ENCODE results near the gene COA8.

COA8 gene

GRCh38 chr14:103625356-103626095 lies 62.8 kb downstream of the COA8 start:
- peak; percentile 22 to 38 for DNase-seq

- no peak for DNase-seq
Observed at GRCh38 chr14:103626146-103626850, 63.5 kb downstream of the COA8 start.

- no peak for DNase-seq
Observed at GRCh38 chr14:103627073-103628025, 64.6 kb downstream of the COA8 start.

GRCh38 chr14:103628221-103628683 lies 65.5 kb downstream of the COA8 start:
- peak; percentile 21 to 22 for DNase-seq

GRCh38 chr14:103628684-103629502 lies 66.1 kb downstream of the COA8 start, which contains the start of gene KLC1:
TSS of gene KLC1 (plus strand) at chr14:103629211. CDS start at chr14:103654565, 25,354 bp downstream.
- DNase-seq = peak; percentile 89

DNA sequence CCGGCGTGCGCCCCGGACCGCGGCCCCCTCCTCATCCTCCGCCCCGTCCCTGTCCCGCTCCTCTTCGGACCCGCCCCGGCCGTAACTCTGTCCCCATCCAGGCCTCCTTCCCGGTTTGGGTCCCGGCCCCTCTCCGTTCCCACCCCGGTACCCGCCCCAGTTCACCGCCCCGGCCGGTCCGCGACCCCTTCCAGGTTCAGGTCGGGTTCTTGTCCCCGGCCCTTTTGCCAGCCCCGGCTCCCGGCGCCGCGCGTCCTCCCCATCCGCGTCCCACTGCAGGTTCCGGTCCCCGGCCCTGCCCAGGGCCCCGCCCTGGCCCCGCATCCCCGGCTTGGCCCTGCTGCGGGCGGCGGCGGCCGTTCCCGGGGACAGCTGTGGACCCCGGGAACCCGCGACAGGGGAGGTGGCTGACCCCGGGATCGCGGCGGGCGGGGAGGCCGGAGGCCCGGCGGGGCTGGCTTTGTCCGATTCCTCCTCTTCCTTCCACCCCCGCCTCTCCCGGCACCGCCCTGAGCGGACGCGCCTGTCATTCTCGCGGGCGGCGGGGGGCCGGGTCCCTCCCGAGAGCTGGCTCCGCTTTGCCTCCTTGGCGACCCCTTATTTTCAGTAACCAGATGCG lies 66.9 kb downstream of the COA8 start:
- peak; percentile 57 to 72 for DNase-seq

DNA sequence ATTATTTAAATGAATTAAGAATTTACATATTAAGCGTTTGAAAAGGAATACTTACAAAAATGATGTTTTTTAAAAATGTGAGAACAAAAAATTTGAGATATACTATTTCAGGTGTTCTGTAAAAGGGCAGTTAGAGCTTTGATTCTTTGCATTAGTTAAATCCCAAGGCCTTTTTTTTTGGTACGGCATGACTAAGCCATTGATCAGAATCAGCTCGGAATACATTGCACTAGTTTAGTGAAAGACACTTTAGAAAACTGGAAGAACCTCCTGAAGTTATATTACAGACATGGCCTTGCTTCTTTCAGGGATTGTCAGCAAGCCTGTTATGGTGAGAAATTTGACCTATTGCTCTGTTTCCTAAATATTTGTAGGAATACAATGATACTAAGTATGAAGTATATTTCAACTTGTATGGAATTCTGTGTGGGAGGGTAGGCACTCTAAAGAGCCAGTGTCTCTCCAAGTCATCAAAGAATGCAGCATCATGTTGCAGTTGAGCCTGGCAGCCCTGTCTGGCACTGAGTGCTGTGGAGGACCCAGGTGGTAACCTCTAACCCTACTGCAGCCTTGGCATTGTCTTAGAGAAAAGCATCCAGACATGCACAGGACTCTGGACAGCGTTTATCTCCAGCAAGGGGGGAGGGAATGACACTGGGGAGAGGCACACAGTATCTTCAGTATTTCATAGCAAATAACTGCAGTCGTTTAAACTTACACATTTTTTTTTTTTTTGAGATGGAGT lies 67.8 kb downstream of the COA8 start:
- no peak for DNase-seq

DNA sequence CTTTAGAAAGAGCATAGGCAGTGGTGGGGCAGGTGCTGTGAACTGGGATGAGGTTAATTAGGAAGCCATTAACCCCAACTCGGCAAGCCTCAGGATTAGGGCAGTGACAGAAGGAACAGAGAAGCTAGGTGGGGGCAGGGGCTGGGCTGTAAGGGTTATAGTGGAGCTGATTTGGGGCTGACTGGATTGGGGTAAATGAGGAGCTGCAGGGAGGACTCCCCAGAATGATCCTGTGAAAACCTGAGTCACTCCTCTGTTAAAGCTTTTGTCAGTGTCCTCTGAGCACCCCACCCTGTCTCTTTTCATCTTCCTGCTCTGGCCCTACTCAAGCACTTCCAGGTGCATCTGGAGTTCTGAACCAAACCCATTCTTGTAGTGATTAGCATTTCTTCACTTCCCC lies 70.6 kb downstream of the COA8 start:
- DNase-seq = no peak

DNA sequence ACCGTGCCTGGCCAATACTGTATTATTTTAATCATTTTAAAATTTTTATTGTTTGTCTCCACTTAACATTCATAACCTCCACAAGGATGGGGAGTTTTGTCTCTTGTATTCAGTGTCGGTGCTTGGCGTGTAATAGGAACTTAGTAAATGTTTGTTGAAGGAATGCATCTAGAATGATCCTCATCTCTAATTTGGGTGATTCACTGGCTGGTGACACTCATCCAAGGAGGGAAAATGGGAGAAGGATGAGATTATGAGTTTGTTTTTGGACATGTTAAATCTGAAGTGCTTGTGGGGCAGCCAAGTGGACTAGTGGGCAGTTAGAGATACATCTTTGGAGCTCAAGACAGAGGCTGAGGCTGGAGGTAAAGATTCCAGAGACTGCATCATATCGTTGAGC lies 71.4 kb downstream of the COA8 start:
- DNase-seq = no peak

DNA sequence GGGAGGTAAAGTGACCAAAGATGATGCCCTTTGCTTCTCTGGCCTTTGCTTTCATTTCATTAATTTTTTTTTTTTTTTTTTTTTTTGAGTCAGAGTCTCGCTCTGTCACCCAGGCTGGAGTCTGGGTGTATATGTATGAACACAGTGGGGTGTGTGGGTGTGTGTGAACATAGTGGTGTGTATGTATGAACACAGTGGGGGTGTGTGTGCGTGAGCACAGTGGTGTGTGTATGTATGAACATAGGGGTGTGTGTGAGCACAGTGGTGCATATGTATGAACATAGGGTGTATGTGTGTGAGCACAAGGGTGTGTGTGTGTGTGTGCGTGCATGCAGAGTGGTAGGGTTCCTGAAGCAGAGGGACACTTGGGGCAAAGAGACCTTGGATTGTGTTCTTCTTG lies 75.8 kb downstream of the COA8 start:
- no peak for DNase-seq
